T-helper 1 cell (primary cell): ENCODE data around the gene PAOX.

Experiments
- DNase-seq, 5 donors: peaks; one replicate each; pipeline ENCODE4 v3.0.0-alpha.2; 2012 to 2020

Gene PAOX

GRCh38 chr10:133350283-133350949, 28.6 kb upstream of the PAOX start:
- no peak for DNase-seq

GRCh38 chr10:133350950-133351329, 28.1 kb upstream of the PAOX start:
- DNase-seq: no peak

- no peak for DNase-seq
These were observed 27.4 kb upstream of the PAOX start for GRCh38 chr10:133351408-133352318.

GRCh38 chr10:133353202-133353959, 25.7 kb upstream of the PAOX start:
- no peak for DNase-seq

GRCh38 chr10:133353988-133354605, 25.0 kb upstream of the PAOX start:
- DNase-seq: no peak

- DNase-seq: no peak
These were observed 24.3 kb upstream of the PAOX start for GRCh38 chr10:133354672-133355240.

GRCh38 chr10:133355266-133355665, 23.8 kb upstream of the PAOX start:
- DNase-seq: no peak

- no peak for DNase-seq
These were observed 23.1 kb upstream of the PAOX start for GRCh38 chr10:133355991-133356390.

GRCh38 chr10:133356549-133357284, 22.3 kb upstream of the PAOX start:
- no peak for DNase-seq

GRCh38 chr10:133357285-133358161, 21.5 kb upstream of the PAOX start, which contains the start of gene FUOM:
FUOM (minus strand) TSS chr10:133358019; CDS start chr10:133358007, 12 bp downstream.
- DNase-seq: peak; percentile 55 to 68 (median 62)

- no peak for DNase-seq
These were observed 20.7 kb upstream of the PAOX start for GRCh38 chr10:133358162-133358924.

- no peak for DNase-seq
These were observed 20.1 kb upstream of the PAOX start for GRCh38 chr10:133358925-133359310.

- DNase-seq: peak in 1 of 5 donors; percentile 35
These were observed 19.5 kb upstream of the PAOX start for GRCh38 chr10:133359554-133359971.

GRCh38 chr10:133359972-133360610, 19.0 kb upstream of the PAOX start:
- DNase-seq: no peak

GRCh38 chr10:133361227-133361626, 17.8 kb upstream of the PAOX start:
- no peak for DNase-seq

GRCh38 chr10:133361773-133362441, 17.2 kb upstream of the PAOX start:
- DNase-seq: no peak

- no peak for DNase-seq
These were observed 16.2 kb upstream of the PAOX start for GRCh38 chr10:133362846-133363245.

- no peak for DNase-seq
These were observed 14.2 kb upstream of the PAOX start for GRCh38 chr10:133364645-133365431.
